Mesenchymal stem cell (in vitro differentiated cells and primary cell): Measurements from ENCODE around the gene GPR62.
"Not testable (repeated sequence)": the region's sequence is repeated elsewhere in the genome, so short reads cannot be mapped to it uniquely, and the experiment has no call there.

Experiments used
- DNase-seq: peaks from one replicate; pipeline ENCODE4 v3.0.0-alpha.2; 2013
- H2AFZ ChIP-seq: one replicate; pipeline ENCODE4 v1.6.1; 2013; ENCODE audit warnings: low read depth, mild to moderate bottlenecking, control low read depth, inconsistent platforms, low read length, moderate library complexity
- H2AK5ac ChIP-seq: 2 replicates; pipeline ENCODE4 v1.6.1; 2013; ENCODE audit warnings: low read length, moderate library complexity, mild to moderate bottlenecking, inconsistent platforms; ENCODE audit not compliant: severe bottlenecking
- H2BK120ac ChIP-seq: one replicate; pipeline ENCODE4 v1.6.1; 2013; ENCODE audit warnings: low read depth, mild to moderate bottlenecking, inconsistent platforms, low read length, moderate library complexity
- H2BK12ac ChIP-seq, 2 experiments: one replicate each; pipeline ENCODE4 v1.6.1; 2013; ENCODE audit warnings: inconsistent platforms in 2 of 2, low read length in 2 of 2, mild to moderate bottlenecking in 2 of 2, moderate library complexity in 2 of 2, control low read depth in 1 of 2
- H2BK15ac ChIP-seq: one replicate; pipeline ENCODE4 v1.6.1; 2013; ENCODE audit warnings: mild to moderate bottlenecking, low read depth, inconsistent platforms; ENCODE audit not compliant: poor library complexity, severe bottlenecking
- H2BK5ac ChIP-seq: 2 replicates; pipeline ENCODE4 v1.6.1; 2013; ENCODE audit warnings: low read depth, mild to moderate bottlenecking, low read length, control low read depth, inconsistent platforms; ENCODE audit not compliant: poor library complexity, severe bottlenecking
- H3K14ac ChIP-seq, 2 experiments: one replicate each; pipeline ENCODE4 v1.6.1; 2013; ENCODE audit warnings: inconsistent platforms in 2 of 2, low read length in 2 of 2, control low read depth in 1 of 2, mild to moderate bottlenecking in 1 of 2, moderate library complexity in 1 of 2
- H3K18ac ChIP-seq, 2 experiments: one replicate each; pipeline ENCODE4 v1.6.1; 2013; ENCODE audit warnings: inconsistent platforms in 2 of 2, low read length in 2 of 2, control low read depth in 1 of 2, low read depth in 1 of 2, mild to moderate bottlenecking in 1 of 2
- H3K23ac ChIP-seq, 2 experiments: one replicate each; pipeline ENCODE4 v1.6.1; 2013; ENCODE audit warnings: inconsistent platforms in 2 of 2, low read length in 2 of 2, mild to moderate bottlenecking in 2 of 2, moderate library complexity in 2 of 2, control low read depth in 1 of 2
- H3K27ac ChIP-seq: 2 replicates; pipeline ENCODE4 v1.5.1; 2013; ENCODE audit warnings: mild to moderate bottlenecking, moderate library complexity, low read length, control low read depth, inconsistent platforms; ENCODE audit not compliant: poor library complexity, severe bottlenecking
- H3K27me3 ChIP-seq, 2 experiments: 2 replicates each; pipeline versions ENCODE4 v1.6.1 to v1.7.0; 2013; ENCODE audit warnings: low read length in 2 of 2, mild to moderate bottlenecking in 2 of 2, moderate library complexity in 2 of 2, control low read depth in 1 of 2, inconsistent platforms in 1 of 2; ENCODE audit not compliant: control insufficient read depth in 1 of 2, insufficient read depth in 1 of 2
- H3K36me3 ChIP-seq, 2 experiments: 2 replicates each; pipeline versions ENCODE4 v1.6.1 to v1.7.0; 2013; ENCODE audit warnings: low read length in 2 of 2, control low read depth in 1 of 2, inconsistent platforms in 1 of 2, low read depth in 1 of 2, mild to moderate bottlenecking in 1 of 2; ENCODE audit not compliant: insufficient read depth in 2 of 2, control insufficient read depth in 1 of 2
- H3K4ac ChIP-seq, 2 experiments: one replicate each; pipeline ENCODE4 v1.6.1; 2013; ENCODE audit warnings: inconsistent platforms in 2 of 2, low read length in 2 of 2, mild to moderate bottlenecking in 2 of 2, moderate library complexity in 2 of 2, control low read depth in 1 of 2, low read depth in 1 of 2
- H3K4me1 ChIP-seq: 2 replicates; pipeline ENCODE4 v1.6.1; 2013; ENCODE audit warnings: low read depth, low read length, control low read depth; ENCODE audit not compliant: control insufficient read depth, insufficient read depth
- H3K4me2 ChIP-seq: 2 replicates; pipeline ENCODE4 v1.6.1; 2013; ENCODE audit warnings: low read length, mild to moderate bottlenecking, inconsistent platforms; ENCODE audit not compliant: poor library complexity, severe bottlenecking
- H3K4me3 ChIP-seq, 2 experiments: 2 replicates each; pipeline versions ENCODE4 v1.5.1 to v1.7.0; 2013; ENCODE audit warnings: low read length in 2 of 2, mild to moderate bottlenecking in 2 of 2, control low read depth in 1 of 2, low read depth in 1 of 2; ENCODE audit not compliant: insufficient read depth in 1 of 2
- H3K79me1 ChIP-seq: replicated peaks from 2 replicates; pipeline ENCODE4 v1.6.1; 2013; ENCODE audit warnings: mild to moderate bottlenecking, control low read depth, low read length, inconsistent platforms; ENCODE audit not compliant: poor library complexity, severe bottlenecking
- H3K9ac ChIP-seq: 2 replicates; pipeline ENCODE4 v1.7.0; 2013; ENCODE audit warnings: mild to moderate bottlenecking, low read length, moderate library complexity
- H3K9me3 ChIP-seq: 2 replicates; pipeline ENCODE4 v1.7.0; 2013; ENCODE audit warnings: mild to moderate bottlenecking, low read length; ENCODE audit not compliant: control insufficient read depth
- H4K8ac ChIP-seq: one replicate; pipeline ENCODE4 v1.6.1; 2013; ENCODE audit warnings: inconsistent platforms, mild to moderate bottlenecking, low read length, moderate library complexity
- H4K91ac ChIP-seq: one replicate; pipeline ENCODE4 v1.6.1; 2013; ENCODE audit warnings: mild to moderate bottlenecking, low read length, inconsistent platforms
- WGBS: methylation state at CpG from one replicate; pipeline ENCODE4 v1.1.7; 2013; ENCODE audit warnings: mixed read lengths; 5-methylcytosine and 5-hydroxymethylcytosine counted together

GPR62 gene

GRCh38 chr3:51927061-51927977 lies 27.9 kb upstream of the GPR62 start:
- no peak overlapping the region for H3K9ac ChIP-seq
- H3K27ac ChIP-seq, result no peak overlapping the region
- no peak overlapping the region for H3K14ac ChIP-seq
- H2BK12ac ChIP-seq, result no peak overlapping the region
- H3K4me1 ChIP-seq, result no peaks in the 10 kb centered on the region
- H3K18ac ChIP-seq, result no peak overlapping the region
- H3K23ac ChIP-seq, result no peak overlapping the region
- no peak overlapping the region for H2AFZ ChIP-seq
- 84% methylated on average over 5 of the region's 5 CpGs for whole genome bisulfite sequencing
- H3K4ac ChIP-seq, result no peak overlapping the region
- H2AK5ac ChIP-seq, result no peak overlapping the region
- H2BK5ac ChIP-seq, result no peak overlapping the region
- H4K91ac ChIP-seq, result no peak overlapping the region
- H3K79me1 ChIP-seq, result no peaks in the 10 kb centered on the region
- H3K36me3 ChIP-seq, result peaks cover 7 to 10% of the 10 kb centered on the region in 2 experiments
- no peak overlapping the region for H2BK15ac ChIP-seq
- no peaks in the 10 kb centered on the region for H3K27me3 ChIP-seq
- no peak overlapping the region for H2BK120ac ChIP-seq
- H3K9me3 ChIP-seq, result no peaks in the 10 kb centered on the region
- DNase-seq, result no peak
- no peak overlapping the region for H3K4me2 ChIP-seq
- no peak overlapping the region for H3K4me3 ChIP-seq
- H4K8ac ChIP-seq, result no peak overlapping the region

- Histone ChIP-seq H3K23ac (no peak overlapping the region), H3K4ac (no peak overlapping the region), H3K79me1 (no peaks in the 10 kb centered on the region), H3K4me2 (no peak overlapping the region), H4K8ac (no peak overlapping the region), H3K18ac (no peak overlapping the region), H2BK5ac (no peak overlapping the region), H2BK15ac (no peak overlapping the region), H2BK120ac (no peak overlapping the region), H3K9me3 (no peaks in the 10 kb centered on the region), H3K36me3 (peaks cover 18 to 22% of the 10 kb centered on the region in 2 experiments), H3K4me3 (no peak overlapping the region), H3K4me1 (peaks cover 2% of the 10 kb centered on the region), H2AFZ (no peak overlapping the region), H4K91ac (no peak overlapping the region), H3K27ac (no peak overlapping the region), H2AK5ac (no peak overlapping the region), H2BK12ac (no peak overlapping the region), H3K14ac (no peak overlapping the region), H3K9ac (no peak overlapping the region), H3K27me3 (no peaks in the 10 kb centered on the region)
- no peak for DNase-seq
- 82% methylated on average over 5 of the region's 7 CpGs for WGBS
Measured at GRCh38 chr3:51928438-51928837, 26.7 kb upstream of the GPR62 start.

GRCh38 chr3:51928981-51929380 lies 26.2 kb upstream of the GPR62 start:
- H2BK120ac ChIP-seq, H2BK15ac ChIP-seq, H3K4me1 ChIP-seq, H2AK5ac ChIP-seq, H3K27ac ChIP-seq, H3K18ac ChIP-seq, H3K4ac ChIP-seq, H2BK5ac ChIP-seq, DNase-seq, H4K91ac ChIP-seq, H2AFZ ChIP-seq, H2BK12ac ChIP-seq, H3K9me3 ChIP-seq, H3K23ac ChIP-seq, H3K4me3 ChIP-seq, H3K4me2 ChIP-seq, H3K27me3 ChIP-seq, H3K79me1 ChIP-seq, H3K9ac ChIP-seq, H4K8ac ChIP-seq, H3K14ac ChIP-seq: not testable (repeated sequence)
- peaks cover 24 to 27% of the 10 kb centered on the region in 2 experiments for H3K36me3 ChIP-seq
- WGBS, result 91% methylated on average over 3 of the region's 3 CpGs

- Histone ChIP-seq H2BK120ac (no peak overlapping the region), H3K9me3 (no peaks in the 10 kb centered on the region), H2BK15ac (no peak overlapping the region), H2AFZ (no peak overlapping the region), H3K36me3 (peaks cover 29 to 32% of the 10 kb centered on the region in 2 experiments), H2AK5ac (no peak overlapping the region), H3K4ac (no peak overlapping the region), H2BK12ac (no peak overlapping the region), H3K27ac (no peak overlapping the region), H3K9ac (no peak overlapping the region), H3K4me2 (no peak overlapping the region), H3K79me1 (peaks cover 3% of the 10 kb centered on the region), H3K18ac (no peak overlapping the region), H3K4me3 (no peak overlapping the region), H3K27me3 (no peaks in the 10 kb centered on the region), H4K8ac (no peak overlapping the region), H3K14ac (no peak overlapping the region), H2BK5ac (no peak overlapping the region), H4K91ac (no peak overlapping the region), H3K4me1 (peaks cover 2% of the 10 kb centered on the region), H3K23ac (no peak overlapping the region)
- WGBS, result 78% methylated on average over 5 of the region's 5 CpGs
- DNase-seq, result peak; percentile 14
Measured at GRCh38 chr3:51929420-51930003, 25.7 kb upstream of the GPR62 start.
